ENCODE data around the gene PDGFC.

DNA sequence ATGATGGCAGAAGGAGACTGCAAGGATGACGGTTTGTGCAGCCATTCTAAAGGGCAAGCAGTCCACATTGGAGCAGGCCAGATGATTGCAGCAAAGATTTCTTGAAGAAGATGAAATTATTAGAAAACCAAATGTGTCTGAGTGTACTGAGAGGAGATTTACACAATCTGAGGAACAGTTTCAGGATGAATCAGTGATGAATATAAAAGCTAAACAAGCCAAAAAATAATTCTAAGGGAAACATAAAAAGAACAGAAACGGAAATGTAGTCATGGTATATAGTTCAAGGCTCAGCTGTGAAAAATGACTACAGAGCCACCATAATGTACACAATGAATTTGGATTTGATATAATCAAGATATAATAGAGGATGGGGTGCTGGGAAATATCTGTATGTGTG, 168.5 kb downstream of the PDGFC start:
- TF ChIP-seq EZH2 (IDR thresholded peaks at IDR 0.05; ENCODE audit: borderline replicate concordance) (no peak), EZH2phosphoT487 (IDR thresholded peaks at IDR 0.05; ENCODE audit: low read depth, severe bottlenecking, unreplicated experiment) (no peak)
- TF ChIP-seq, protein P1, sequence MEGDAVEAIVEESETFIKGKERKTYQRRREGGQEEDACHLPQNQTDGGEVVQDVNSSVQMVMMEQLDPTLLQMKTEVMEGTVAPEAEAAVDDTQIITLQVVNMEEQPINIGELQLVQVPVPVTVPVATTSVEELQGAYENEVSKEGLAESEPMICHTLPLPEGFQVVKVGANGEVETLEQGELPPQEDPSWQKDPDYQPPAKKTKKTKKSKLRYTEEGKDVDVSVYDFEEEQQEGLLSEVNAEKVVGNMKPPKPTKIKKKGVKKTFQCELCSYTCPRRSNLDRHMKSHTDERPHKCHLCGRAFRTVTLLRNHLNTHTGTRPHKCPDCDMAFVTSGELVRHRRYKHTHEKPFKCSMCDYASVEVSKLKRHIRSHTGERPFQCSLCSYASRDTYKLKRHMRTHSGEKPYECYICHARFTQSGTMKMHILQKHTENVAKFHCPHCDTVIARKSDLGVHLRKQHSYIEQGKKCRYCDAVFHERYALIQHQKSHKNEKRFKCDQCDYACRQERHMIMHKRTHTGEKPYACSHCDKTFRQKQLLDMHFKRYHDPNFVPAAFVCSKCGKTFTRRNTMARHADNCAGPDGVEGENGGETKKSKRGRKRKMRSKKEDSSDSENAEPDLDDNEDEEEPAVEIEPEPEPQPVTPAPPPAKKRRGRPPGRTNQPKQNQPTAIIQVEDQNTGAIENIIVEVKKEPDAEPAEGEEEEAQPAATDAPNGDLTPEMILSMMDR (IDR thresholded peaks at IDR 0.05; ENCODE audit: poor library complexity) = no peak

All from hepatocyte (in vitro differentiated cells).